HUES6 (cell line): ENCODE measurements around the gene SNAPC3.
A peak's percentile ranks its signal among the peaks of the same experiment; 100 is the strongest.

Experiments used
- H3K27ac ChIP-seq: 2 replicates; pipeline ENCODE4 v1.7.0; 2013; ENCODE audit warnings: low read depth, mild to moderate bottlenecking, low read length, inconsistent platforms
- H3K27me3 ChIP-seq: 2 replicates; pipeline ENCODE4 v1.6.1; 2013; ENCODE audit warnings: low read length; ENCODE audit not compliant: control insufficient read depth, insufficient read depth
- H3K36me3 ChIP-seq: 2 replicates; pipeline ENCODE4 v1.6.1; 2013; ENCODE audit warnings: low read length; ENCODE audit not compliant: control insufficient read depth, insufficient read depth
- H3K4me1 ChIP-seq: 2 replicates; pipeline ENCODE4 v1.6.1; 2013; ENCODE audit warnings: low read length; ENCODE audit not compliant: control insufficient read depth, insufficient read depth
- H3K4me3 ChIP-seq: 2 replicates; pipeline ENCODE4 v1.5.1; 2013; ENCODE audit warnings: low read depth, low read length
- H3K9ac ChIP-seq: one replicate; pipeline ENCODE4 v1.6.1; 2013; ENCODE audit warnings: mild to moderate bottlenecking, low read length
- H3K9me3 ChIP-seq: 2 replicates; pipeline ENCODE4 v1.6.1; 2013; ENCODE audit warnings: low read depth, low read length; ENCODE audit not compliant: control insufficient read depth, insufficient read depth

The SNAPC3 gene

GRCh38 chr9:15492485-15493150 lies 69.9 kb downstream of the SNAPC3 start:
- Histone ChIP-seq H3K9ac (no peak overlapping the region), H3K27ac (no peak overlapping the region), H3K9me3 (peaks cover 33% of the 10 kb centered on the region), H3K36me3 (peaks cover 87% of the 10 kb centered on the region), H3K27me3 (no peaks in the 10 kb centered on the region), H3K4me1 (no peaks in the 10 kb centered on the region), H3K4me3 (no peak overlapping the region)

- H3K9ac ChIP-seq = no peak overlapping the region
- H3K36me3 ChIP-seq = peaks cover 93% of the 10 kb centered on the region
- no peak overlapping the region for H3K27ac ChIP-seq
Measured at GRCh38 chr9:15498246-15498995, 75.7 kb downstream of the SNAPC3 start.

GRCh38 chr9:15499139-15499538 lies 76.5 kb downstream of the SNAPC3 start:
- no peak overlapping the region for H3K9ac ChIP-seq
- no peaks in the 10 kb centered on the region for H3K27me3 ChIP-seq
- peaks cover 7% of the 10 kb centered on the region; the same call in 1 of the 2 replicates for H3K9me3 ChIP-seq
- H3K4me1 ChIP-seq = no peaks in the 10 kb centered on the region
- H3K4me3 ChIP-seq = no peak overlapping the region
- H3K27ac ChIP-seq = no peak overlapping the region
- peaks cover 94% of the 10 kb centered on the region for H3K36me3 ChIP-seq

More at GRCh38 chr9:15498246-15498995, 75.7 kb downstream of the SNAPC3 start:
- H3K4me1 ChIP-seq = no peaks in the 10 kb centered on the region
- H3K9me3 ChIP-seq = peaks cover 11% of the 10 kb centered on the region
- no peak overlapping the region for H3K4me3 ChIP-seq
- H3K27me3 ChIP-seq = no peaks in the 10 kb centered on the region

GRCh38 chr9:15501179-15501578 lies 78.5 kb downstream of the SNAPC3 start:
- H3K27ac ChIP-seq = no peak overlapping the region
- no peaks in the 10 kb centered on the region; the same call in 1 of the 2 replicates for H3K9me3 ChIP-seq
- H3K36me3 ChIP-seq = peaks cover 98% of the 10 kb centered on the region
- H3K27me3 ChIP-seq = no peaks in the 10 kb centered on the region
- no peaks in the 10 kb centered on the region for H3K4me1 ChIP-seq
- no peak overlapping the region for H3K4me3 ChIP-seq
- no peak overlapping the region for H3K9ac ChIP-seq

GRCh38 chr9:15501803-15502202 lies 79.1 kb downstream of the SNAPC3 start:
- Histone ChIP-seq H3K27ac (no peak overlapping the region), H3K4me3 (no peak overlapping the region), H3K36me3 (peaks cover 98% of the 10 kb centered on the region), H3K27me3 (no peaks in the 10 kb centered on the region), H3K4me1 (no peaks in the 10 kb centered on the region), H3K9ac (no peak overlapping the region), H3K9me3 (no peaks in the 10 kb centered on the region; the same call in 1 of the 2 replicates)

- Histone ChIP-seq H3K36me3 (peaks cover 89% of the 10 kb centered on the region), H3K9ac (no peak overlapping the region)
Measured at GRCh38 chr9:15505921-15506320, 83.2 kb downstream of the SNAPC3 start.

GRCh38 chr9:15509931-15510788 lies 87.5 kb downstream of the SNAPC3 start:
- Histone ChIP-seq H3K27ac (peak overlapping the region; percentile 100), H3K9me3 (no peaks in the 10 kb centered on the region), H3K4me1 (peaks cover 35% of the 10 kb centered on the region), H3K4me3 (peak overlapping the region; percentile 88), H3K27me3 (no peaks in the 10 kb centered on the region), H3K9ac (peak overlapping the region; percentile 99), H3K36me3 (peaks cover 47% of the 10 kb centered on the region)

More at GRCh38 chr9:15505921-15506320, 83.2 kb downstream of the SNAPC3 start:
- Histone ChIP-seq H3K27me3 (no peaks in the 10 kb centered on the region), H3K27ac (no peak overlapping the region), H3K9me3 (no peaks in the 10 kb centered on the region), H3K4me1 (peaks cover 10% of the 10 kb centered on the region), H3K4me3 (no peak overlapping the region)

- Histone ChIP-seq H3K36me3 (peaks cover 39% of the 10 kb centered on the region), H3K27ac (peak within 1 kb of the TSS; percentile 100), H3K27me3 (no peaks in the 10 kb centered on the region), H3K4me1 (peaks cover 35% of the 10 kb centered on the region), H3K4me3 (peak within 1 kb of the TSS; percentile 88), H3K9me3 (no peaks in the 10 kb centered on the region), H3K9ac (peak within 1 kb of the TSS; percentile 99)
Measured at GRCh38 chr9:15510789-15511575, 88.3 kb downstream of the SNAPC3 start, which contains the start of gene PSIP1. PSIP1 (minus strand) TSS chr9:15510970; CDS start chr9:15510188, 782 bp downstream.
